ENCODE results near the gene CCDC77. TPM values are rescaled to one million over a fixed set of nuclear protein-coding genes. Genes with fewer than 3 reads are reported as not detected.

CCDC77 gene
- total and polyA plus RNA-seq, 7 donors, result 2.8 to 7.8 (median 3.9) TPM

- Histone ChIP-seq H3K4me3 (no peak overlapping the region), H3K9me3 (no peaks in the 10 kb centered on the region), H3K4me1 (peaks cover 5% of the 10 kb centered on the region), H3K27ac (no peak overlapping the region), H3K27me3 (ENCODE audit: insufficient read depth in 3 of 3, low read length in 2 of 3) (peaks cover 0 to 22% (median 9%) of the 10 kb centered on the region in 3 donors), H3K36me3 (ENCODE audit: insufficient read depth in 1 of 2, low read depth in 1 of 2) (no peaks in the 10 kb centered on the region)
- no peak for TF ChIP-seq CTCF (IDR thresholded peaks at IDR 0.05)
- ATAC-seq (no peak), DNase-seq (no peak)
- WGBS, 3 donors, result 94 to 97% (median 95%) methylated on average over 4 of the region's 4 CpGs
- intact Hi-C loops (cut with DNase I), result no loop called here
Measured at GRCh38 chr12:457676-458075, 56.2 kb downstream of the CCDC77 start.

DNA sequence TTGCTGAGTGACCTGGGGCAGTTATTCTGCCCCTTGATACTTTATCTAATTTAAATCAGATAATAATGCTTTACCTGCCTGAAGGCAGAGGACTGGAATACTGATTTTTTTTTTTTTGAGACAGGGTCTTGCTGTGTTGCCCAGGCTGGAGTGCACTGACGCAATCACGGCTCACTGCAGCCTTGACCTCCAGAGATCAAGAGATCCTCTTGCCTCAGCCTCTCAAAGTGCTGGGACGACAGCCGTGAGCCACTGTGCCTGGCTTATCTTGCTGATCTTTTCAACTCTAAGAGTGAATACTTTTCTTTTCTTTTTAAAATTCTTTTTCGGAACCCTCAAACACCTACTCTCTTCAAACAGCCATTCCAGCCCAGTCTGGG lies 57.6 kb downstream of the CCDC77 start:
- TF ChIP-seq CTCF (IDR thresholded peaks at IDR 0.05), result no peak
- no peaks in the 10 kb centered on the region for H3K36me3 ChIP-seq (ENCODE audit: insufficient read depth in 1 of 2, low read depth in 1 of 2)
- ATAC-seq, result no peak
- DNase-seq, result no peak
- H3K27ac ChIP-seq, result no peak overlapping the region
- peaks cover 0 to 22% (median 9%) of the 10 kb centered on the region in 3 donors for H3K27me3 ChIP-seq (ENCODE audit: insufficient read depth in 3 of 3, low read length in 2 of 3)
- peaks cover 5% of the 10 kb centered on the region for H3K4me1 ChIP-seq
- intact Hi-C loops (cut with DNase I), result no loop called here
- H3K4me3 ChIP-seq, result peak overlapping the region; percentile 69
- no peaks in the 10 kb centered on the region for H3K9me3 ChIP-seq
- WGBS, 3 donors, result 63 to 75% (median 73%) methylated on average over 5 of the region's 5 CpGs

DNA sequence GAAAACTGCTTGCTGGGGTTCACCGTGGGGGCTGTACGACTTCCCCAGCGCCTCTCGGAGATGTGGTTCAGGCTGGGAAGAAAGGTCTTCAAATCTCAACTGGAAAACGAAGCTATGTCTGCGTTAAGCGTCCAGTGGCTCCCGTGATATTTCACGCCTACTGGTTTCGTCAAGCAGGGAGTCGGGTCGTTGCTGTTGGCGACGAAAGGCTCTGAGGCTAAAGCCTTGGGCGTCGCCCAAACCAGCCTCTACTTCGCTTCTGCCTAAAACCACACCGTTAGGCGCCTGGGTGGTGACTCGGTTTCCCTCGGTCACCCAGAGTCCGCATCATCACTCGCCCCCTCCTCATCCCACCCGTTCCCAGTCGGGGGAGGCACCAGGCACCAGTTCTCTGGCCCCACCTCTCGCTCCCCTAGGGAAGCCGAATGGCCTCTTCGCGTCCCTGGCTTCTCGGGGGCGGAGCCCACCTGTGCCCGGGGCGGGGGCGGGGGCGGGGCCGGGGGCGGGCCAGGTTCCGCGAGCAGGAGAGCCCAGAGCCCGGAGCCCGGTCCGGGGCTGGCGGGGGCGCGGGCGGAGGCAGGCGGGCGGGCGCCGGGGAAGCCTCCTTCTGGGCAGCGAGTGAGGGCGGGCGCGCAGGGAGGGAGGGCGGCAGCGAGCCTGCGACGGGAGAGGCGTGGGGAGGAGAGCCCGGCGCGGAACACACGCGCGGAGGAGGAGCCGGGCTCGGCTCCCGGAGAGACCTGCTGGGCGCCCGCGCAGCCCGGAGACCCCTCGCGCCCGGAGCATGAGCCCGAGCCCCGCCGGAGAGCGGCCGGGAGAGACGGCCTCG lies 58.2 kb downstream of the CCDC77 start, which contains the start of gene B4GALNT3:
Gene B4GALNT3, plus strand, starts transcription at position 510 of the 829 bp plus-strand sequence. CDS start 438 bp downstream, outside the sequence.
- Histone ChIP-seq H3K27me3 (ENCODE audit: insufficient read depth in 3 of 3, low read length in 2 of 3) (peaks cover 0 to 22% (median 9%) of the 10 kb centered on the region in 3 donors), H3K4me1 (peaks cover 5% of the 10 kb centered on the region), H3K4me3 (peak within 1 kb of the TSS; percentile 69), H3K9me3 (no peaks in the 10 kb centered on the region), H3K36me3 (ENCODE audit: insufficient read depth in 1 of 2, low read depth in 1 of 2) (no peaks in the 10 kb centered on the region), H3K27ac (no peak within 1 kb of the TSS)
- WGBS, 3 donors, result 3 to 6% (median 5%) methylated on average over 51 to 82 of the region's 82 CpGs
- ATAC-seq, result peak; percentile 46 to 61 (median 56)
- intact Hi-C loops (cut with DNase I), result no loop called here
- TF ChIP-seq CTCF (IDR thresholded peaks at IDR 0.05), result no peak
- DNase-seq, result peak; percentile 45 to 62

- intact Hi-C loops (cut with DNase I), result no loop called here
- Histone ChIP-seq H3K27ac (no peak overlapping the region), H3K4me3 (peak overlapping the region; percentile 69), H3K36me3 (ENCODE audit: insufficient read depth in 1 of 2, low read depth in 1 of 2) (no peaks in the 10 kb centered on the region), H3K9me3 (no peaks in the 10 kb centered on the region), H3K4me1 (peaks cover 12% of the 10 kb centered on the region), H3K27me3 (ENCODE audit: insufficient read depth in 3 of 3, low read length in 2 of 3) (peaks cover 0 to 22% (median 9%) of the 10 kb centered on the region in 3 donors)
- DNase-seq (peak; percentile 33 to 62), ATAC-seq (peak; percentile 11 to 48 (median 29))
- 7 to 14% (median 10%) methylated on average over 42 to 104 of the region's 109 CpGs for WGBS, 3 donors
- TF ChIP-seq CTCF (IDR thresholded peaks at IDR 0.05), result no peak
Measured at GRCh38 chr12:460261-461230, 59.1 kb downstream of the CCDC77 start.

Data from psoas muscle (tissue), 8 donors.